HTR-8/SVneo (cell line): ENCODE data around the gene FGD2.

Experiments
- DNase-seq: peaks from one replicate; pipeline ENCODE4 v3.0.0; 2011; ENCODE audit warnings: low spot score, mixed read lengths; ENCODE audit not compliant: insufficient read length
- FAIRE-seq: peaks from 2 replicates; lab custom pipeline; 2011; peaks lifted over from hg19 to GRCh38; lab: Jason Lieb, UNC

FGD2 gene

DNA sequence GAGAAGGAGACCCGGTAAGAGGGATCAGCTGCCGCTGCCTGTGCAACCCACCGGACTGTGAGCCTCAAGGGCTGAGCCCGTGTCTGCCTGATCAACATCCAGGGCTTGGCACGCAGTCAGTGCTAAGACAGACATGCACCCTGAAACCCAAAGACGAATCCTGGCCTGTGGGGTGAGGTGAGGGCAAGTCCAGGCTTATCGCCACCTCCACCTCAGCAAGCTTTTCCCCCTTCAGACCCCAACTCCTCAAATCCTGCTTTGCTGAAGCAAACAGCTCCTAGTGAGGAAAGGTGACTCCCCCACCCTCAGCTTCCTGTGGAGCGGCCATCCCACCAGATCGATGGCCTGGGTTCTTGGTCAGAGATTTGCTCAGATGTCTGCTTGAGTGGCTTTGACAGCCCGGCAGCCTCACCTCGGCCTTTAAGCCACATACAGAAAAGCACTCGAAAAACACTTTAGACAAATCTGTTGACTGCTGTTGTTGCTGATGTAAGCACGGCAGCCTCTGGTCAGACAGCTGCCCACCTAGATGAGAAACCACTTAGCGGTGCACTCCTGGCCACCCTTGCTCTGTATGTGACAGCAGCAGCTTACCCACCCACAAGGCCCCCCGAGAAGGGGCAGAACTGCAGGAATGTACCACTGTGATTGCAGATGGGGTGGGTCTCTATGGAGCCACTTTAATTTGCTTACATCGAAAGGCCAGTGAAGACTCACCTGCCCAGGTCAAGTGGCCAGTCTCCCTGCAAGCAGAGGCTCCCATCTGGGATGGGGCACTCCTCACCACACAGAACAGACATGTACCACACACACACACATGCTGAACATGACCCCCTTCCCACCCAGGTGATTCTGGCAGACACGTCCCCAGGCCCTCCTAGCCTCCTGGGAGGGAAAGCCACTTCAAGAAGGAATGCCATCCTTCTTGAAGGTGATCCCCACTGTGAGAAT is 34.3 kb upstream of the FGD2 start:
- FAIRE-seq, result peak; percentile 55
- DNase-seq, result no peak

DNA sequence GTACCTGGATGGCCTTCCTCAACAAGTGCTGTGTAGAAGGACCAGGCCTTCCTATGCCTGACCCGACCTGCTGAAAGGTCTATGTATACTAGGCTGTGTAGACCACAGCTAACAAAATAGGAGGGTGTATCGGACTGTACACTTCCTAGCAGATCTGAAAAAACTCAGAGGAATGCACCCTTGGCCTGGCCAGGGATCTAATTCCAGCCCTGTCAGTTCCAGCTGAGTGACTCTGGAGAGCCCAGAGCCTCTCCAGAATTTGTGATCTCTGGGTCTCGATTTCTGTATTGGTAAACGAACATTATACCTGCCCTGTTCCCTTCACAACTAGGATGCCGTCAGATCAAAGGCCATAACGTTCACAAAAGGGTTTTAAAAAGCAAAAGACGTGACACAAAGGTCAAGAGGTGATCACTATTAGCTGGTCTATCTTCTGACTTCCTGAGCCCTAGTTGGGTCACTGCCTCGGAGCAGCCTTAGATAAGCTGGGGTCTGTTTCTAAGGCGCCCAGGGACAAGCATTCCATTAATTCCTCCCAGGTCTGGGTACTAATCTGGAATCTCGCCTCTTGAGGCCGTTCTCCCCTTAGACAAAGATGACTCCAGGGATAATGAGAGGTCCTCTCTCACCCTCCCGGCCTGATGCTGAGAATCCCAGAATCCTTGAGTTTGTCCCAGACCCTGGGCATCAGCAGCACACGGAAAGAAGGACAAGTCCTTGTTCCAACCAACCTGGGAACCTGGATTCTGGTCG is 33.4 kb upstream of the FGD2 start:
- no peak for FAIRE-seq
- DNase-seq, result no peak

DNA sequence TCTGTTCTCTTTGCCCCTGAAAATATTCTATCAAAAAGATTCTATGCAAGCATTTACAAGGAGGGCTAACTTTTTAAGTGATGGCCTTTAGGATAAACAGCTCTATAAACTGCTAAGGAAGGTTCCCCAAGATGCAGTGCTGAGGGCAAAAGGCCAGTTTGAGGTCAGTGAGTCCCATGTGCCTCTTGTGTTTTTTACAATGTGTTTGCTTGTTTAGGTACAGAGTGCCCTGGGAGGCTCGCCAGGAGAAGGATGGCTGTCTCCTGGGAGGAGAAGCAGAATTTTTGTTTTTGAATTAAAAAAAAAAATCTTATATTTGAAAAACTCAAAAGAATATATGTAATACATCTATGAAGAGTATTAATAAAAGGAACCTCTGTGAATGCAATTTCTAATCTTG is 32.3 kb upstream of the FGD2 start:
- FAIRE-seq, result no peak

DNA sequence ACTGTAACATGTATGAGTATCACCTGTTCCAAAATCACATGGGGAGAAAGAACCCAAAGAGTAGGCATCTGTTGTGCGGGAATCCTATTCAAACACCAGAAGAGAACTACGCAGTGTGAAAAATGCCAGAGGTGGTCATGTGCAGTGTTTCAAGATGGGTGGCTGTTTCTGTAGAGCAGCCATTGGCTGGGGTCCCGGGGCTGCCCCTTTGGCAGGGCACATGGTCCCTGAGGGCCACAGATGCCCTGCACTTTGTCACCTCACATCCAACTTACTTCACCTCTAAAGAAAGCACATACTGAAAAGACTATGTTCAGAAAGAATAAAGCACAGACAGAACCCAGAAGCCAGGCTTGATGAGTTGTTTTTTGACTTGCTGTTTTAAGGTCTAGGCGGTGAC is 31.8 kb upstream of the FGD2 start:
- no peak for DNase-seq
- FAIRE-seq, result no peak

More for the DNA sequence above, 32.3 kb upstream of the FGD2 start:
- DNase-seq, result no peak

DNA sequence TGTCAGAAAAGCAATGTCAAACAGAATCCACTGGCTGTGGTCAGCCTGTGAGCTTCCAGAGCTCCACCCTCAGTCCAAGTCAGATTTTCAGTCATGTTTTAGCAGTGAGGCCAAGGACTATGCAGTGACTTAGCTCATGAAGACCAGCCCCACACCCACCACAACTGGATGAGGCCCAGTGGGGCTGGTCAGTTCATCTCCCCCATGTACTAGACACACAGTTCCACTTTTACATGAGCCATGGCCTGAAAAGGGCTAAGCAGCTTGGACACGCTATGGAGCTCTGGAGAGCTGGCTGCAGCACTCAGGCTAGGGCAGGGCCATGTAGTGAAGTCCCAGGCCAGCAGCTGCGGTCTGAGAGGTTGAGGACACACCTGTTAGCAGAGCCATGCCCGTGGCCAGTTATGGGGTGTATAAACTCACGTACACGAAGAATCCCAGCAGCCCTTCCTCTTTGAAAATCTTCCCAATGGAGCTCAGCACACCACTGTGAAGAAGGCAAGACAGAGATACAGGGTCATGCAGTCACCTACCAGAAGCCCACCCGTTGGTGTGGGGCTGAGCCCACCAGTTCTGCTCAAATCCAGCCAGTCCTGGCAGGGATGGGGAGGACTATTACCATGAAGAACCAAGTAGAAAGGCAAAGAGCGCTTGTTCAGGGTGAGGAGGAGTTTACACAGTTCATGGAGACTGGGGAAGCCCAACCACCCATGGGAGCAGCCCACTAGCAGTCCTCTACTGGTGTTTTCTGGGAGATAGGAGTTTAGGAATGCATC is 30.0 kb upstream of the FGD2 start:
- FAIRE-seq, result no peak
- DNase-seq, result no peak

DNA sequence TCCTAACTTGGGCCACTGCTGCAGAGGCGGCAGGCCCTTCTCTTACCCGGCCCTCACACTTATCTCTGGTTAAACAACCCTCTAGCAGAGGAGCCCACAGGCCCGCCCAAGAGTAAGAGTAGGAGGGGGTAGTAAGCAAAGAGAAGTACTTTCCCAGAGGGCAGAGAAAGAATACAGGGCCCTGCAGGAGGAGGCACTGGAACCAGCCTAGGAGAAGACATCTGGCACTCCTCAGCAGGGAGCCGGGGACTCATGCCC is 29.5 kb upstream of the FGD2 start:
- DNase-seq (no peak), FAIRE-seq (no peak)

DNA sequence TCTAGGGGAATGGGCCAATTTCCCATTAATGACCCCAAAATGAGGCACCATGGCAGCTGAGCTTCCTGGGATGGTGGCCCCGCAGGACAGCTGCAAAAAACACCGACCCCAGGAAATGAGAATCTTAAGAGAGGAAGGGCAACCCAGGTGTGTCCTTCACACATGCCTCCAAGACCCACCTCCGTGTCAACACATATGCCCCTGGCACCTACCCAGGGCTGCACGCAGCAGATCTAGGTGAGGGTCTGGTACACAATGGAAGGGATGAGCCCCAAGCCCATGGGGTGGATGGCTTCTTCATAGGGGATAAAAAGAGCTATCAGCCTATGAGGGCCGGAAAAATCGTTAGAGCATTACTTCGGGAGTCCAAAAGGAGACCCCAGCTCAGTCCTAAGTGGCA is 28.9 kb upstream of the FGD2 start:
- FAIRE-seq, result no peak

DNA sequence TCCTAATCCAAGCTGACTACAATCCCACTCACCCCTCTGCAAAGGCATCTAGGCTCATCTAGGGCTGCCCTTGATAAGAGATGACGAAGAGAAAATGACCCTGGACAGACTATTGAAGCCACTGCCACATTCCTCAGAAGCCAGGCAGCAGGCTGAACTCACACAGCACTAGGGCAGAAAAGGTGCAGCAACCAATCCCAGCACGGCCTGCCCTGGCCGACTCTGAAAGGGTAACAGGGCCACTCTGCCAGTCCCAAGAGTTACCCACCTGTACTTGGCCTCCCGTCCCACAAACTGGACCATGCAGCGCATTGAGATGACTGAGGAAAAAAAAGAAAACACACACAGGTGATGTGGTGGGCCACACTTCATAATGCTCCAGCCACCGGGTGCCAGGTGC is 28.5 kb upstream of the FGD2 start:
- FAIRE-seq, result no peak
- no peak for DNase-seq

More for the DNA sequence above, 28.9 kb upstream of the FGD2 start:
- DNase-seq, result no peak

DNA sequence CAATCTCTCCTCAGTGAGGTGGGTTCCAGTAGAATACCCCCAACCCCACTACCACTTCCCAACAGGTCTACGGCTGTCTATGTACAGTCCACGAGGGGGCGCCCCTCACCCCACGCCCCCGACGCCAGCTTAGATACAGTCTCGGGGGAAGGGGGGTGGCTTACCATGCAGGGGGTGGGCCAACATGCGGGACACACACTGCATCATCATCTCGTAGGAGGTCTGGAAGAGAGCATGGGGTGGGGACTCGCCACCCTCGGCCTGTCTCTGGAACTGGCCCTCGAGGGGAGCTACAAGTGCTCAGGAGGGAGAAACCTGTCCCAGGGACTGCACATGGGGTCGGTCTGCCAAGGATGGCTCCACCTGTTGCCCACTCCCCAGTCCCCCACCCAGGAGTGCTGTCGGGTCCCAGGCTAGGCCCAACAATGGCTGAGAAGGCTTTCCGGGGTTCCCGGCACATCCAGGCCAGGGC is 27.9 kb upstream of the FGD2 start:
- DNase-seq (no peak), FAIRE-seq (peak; percentile 4)

DNA sequence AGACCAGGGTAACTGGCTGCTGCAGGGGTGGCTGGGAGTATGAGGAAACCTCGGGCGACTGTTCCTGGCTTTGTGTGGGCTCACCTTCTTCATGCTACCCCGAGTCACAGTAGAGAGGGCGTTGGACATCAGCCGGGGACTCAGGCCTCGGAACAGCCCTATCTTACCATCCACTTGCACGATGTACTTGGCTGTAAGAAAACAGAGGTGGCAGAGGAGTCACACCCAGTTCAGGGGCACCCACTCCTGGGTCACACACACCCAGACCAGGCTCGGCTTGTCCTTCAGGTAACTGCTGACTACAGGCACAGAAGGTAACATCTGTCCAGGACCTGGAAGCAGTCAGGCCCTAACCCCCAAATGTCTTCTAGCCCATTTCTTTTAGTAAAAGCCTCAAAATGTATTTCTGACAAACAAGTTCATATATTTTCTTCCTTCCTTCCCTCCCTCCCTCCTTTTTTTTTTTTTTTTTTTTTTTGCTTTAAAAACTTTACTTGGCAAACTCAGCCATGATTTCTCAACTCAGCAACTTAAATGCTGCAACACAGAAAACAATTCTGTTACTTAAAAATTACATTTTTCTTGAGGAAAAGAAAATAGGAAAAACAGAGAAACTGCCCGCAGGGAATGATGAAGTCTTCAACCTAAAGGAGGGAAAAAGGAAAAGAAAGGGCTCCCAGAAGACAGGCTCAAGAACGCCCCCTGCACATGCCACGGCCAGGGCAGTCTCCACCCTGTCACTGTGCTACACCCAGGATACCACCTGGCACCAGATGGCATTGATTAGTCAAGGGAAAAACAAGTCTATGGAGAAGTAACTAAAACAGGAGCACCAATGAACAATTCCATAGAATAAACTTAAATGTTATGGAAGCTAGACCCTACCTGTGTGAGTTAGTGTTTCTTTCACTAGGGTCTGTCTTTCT is 26.8 kb upstream of the FGD2 start:
- no peak for FAIRE-seq
- no peak for DNase-seq

DNA sequence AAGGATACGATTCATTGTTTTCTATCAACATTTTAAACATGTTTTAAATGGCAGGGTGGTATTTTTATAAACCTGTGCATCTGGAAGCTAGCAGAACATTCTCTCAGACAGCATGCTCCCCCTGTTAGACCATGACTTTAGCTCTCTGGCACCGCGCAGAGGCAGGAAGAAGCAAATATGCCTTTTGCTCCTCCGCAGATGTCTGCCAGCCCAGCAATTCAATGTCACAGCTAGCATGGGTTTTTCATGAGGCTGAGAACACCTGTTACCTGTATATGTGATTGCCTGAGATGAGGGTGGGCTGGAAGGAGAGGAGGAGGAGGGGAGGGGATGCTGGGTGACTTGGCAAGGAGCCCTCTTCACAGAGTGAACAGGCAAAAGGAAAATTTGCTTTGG is 26.1 kb upstream of the FGD2 start:
- no peak for DNase-seq

DNA sequence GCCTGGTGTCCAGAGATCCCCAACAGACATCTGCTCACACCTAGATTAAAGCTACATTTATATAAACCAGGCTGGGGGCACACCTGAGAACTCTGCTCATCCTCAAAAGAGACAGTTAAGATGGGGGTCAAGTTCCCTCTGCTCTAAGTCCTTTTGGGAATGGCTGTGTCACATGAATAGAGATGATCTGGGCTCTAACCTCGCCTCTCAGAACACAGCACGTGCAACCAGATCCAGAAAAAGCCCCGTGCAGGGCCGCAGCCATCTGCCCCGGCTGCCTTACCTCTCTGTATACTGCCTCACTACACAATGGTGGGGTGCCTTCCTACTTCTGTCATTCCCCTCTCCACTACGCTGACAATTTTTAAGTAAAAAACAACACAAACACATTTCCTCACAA is 25.3 kb upstream of the FGD2 start:
- DNase-seq, result no peak

More for the DNA sequence above, 26.1 kb upstream of the FGD2 start:
- no peak for FAIRE-seq

DNA sequence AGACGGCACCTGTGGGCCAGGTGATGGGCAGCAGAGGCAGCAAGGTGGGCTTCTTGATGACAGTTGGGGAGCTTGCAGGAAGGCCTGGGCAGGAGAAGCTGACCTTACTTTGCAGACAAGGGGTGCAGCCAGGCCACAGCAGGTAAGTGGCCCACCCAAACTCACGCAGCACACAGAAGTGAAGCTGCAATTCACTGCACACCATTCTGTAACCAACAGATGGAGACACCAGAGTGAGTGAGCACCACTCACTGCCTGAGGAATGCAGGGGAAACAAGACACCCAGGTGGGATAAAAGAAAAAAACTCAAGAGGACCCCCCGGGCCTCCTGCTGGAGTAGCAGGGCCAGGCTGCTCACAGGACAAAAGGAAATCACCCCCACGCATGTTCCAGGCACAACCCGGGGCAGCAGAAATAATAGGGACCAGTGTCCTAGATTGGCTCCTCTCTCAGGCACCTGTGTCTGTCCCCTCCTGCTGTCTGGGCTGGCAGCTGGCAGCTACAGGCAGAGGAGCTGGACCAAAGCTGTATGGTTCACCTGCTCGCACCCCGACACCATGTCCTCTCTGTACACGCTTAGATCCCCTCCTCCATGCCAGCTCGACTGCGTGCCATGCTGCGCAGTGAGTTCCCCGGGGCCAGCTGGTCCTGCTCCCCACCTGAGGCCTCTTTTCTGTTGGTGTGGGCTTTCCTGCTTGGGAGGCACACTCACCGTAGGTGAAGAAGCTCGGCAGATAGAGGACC is 24.4 kb upstream of the FGD2 start:
- DNase-seq (no peak), FAIRE-seq (no peak)

More for the DNA sequence above, 25.3 kb upstream of the FGD2 start:
- no peak for FAIRE-seq

DNA sequence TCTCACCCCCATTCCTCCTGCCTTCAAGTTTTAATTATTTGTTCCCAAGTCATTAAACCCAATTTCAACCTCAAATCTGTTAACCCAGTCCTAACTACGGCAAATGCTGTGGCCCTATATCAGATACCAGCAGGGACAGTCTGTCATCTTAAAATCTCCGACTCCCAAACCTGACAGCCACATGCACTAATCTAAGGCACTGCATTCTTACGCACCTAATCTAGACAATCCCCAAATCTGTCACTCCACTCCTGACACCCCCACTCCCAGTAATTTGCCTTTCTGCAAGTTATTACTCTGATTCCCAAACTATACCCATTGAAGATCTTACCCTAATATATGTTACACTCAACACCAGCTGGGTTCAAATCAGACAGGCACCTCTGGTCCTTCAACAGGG is 21.9 kb upstream of the FGD2 start:
- no peak for FAIRE-seq
- no peak for DNase-seq

DNA sequence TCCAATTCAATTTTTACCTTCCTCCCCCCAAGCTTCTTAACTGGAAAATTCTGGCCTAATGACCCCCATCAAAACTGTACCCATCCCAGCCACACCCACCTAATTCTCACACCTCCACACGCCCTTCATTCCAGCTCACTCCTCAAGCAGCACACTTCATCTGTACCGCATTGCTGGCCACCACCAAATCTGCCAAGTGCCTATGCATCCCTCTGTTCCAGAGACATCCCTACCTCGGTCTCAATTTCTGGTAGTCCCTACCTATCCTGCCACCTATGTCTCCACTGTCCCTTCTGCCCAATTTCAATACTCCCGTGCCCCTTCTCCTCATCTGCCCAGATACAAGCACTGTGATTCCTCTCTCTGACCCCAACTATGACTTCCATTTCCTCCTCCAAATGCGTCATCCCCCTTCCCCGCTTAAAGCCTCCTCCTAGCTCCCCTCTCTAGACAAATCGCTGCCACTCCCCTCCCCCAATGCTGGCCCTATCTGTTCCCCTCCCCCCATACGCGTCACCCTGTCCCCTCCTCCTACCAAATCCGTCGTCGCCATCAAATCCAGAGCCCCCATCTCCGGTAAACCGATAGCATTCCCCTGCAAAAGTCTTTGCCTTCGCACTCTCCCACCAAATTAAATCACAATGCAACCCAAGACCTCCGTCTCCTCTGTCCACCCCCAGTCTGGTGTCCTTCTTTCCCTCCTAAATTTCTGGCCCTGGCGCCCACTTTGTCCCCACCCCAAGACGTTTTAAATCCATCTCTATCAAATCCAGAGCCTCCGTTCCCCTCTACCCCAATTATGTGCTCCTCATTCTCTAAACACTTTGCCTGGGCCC is 20.7 kb upstream of the FGD2 start:
- DNase-seq, result peak; percentile 71

DNA sequence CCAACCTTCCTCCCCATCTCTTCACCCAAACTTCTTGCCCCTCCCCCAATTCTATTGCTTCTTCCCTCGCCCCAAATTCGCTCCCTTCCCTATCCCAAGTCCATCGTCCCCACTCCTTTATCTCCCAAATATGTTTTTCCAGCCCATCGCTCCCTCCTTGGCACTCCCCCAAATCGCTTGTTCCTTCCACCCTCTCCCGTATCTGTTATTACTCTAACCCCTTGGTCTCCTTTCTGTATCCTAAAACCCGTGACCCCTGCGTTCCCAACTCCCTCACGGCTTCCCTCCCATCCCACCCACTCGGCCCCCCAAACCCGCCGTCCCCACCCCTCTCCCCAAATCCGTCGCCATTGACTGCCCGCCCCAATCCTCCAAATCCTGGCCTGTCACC is 20.0 kb upstream of the FGD2 start:
- DNase-seq (no peak), FAIRE-seq (no peak)

More for the DNA sequence above, 20.7 kb upstream of the FGD2 start:
- peak; percentile 31 for FAIRE-seq

DNA sequence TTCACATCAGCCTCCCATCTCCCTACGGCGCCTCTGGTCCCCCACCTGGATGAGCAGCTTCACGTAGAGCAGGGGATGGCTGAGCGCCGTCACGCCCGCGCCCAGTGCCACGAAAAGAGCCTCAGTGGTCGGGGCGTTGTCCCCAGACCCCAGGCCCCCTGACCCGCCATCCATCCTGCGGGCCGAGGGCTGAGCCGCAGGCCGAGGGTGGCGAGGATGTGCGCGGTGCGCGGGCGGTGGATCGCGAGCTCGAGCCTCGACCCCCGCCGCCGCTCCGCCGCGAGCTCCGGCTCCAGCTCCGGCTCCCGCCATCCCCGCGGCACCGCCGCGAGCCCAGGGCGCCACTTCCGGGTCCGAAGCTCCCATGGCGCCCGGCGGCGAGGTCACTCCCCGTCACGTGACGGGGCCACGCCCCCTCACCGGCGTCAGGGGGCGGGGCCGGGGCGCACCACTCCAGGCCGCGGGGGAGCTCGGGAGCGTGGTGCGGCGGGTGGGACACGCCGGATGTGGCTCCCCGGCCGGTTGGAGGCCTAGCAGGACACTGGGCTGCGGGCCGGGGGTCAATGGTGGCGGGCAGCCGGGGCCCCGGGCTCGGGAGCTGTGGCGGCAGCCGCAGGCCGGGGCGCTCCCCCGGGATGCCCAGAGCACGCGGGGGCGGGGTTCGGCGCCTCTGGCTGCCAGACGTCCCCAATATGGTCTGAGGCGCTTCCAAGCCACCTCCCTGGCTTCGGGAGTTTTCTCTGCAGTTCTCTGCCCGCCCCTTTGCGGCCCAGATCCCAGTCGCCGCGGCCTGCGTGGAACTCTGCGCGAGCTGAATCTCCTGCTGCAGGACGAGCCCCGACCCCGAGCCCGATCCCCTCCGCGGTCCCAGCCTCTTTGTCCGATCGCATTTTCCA is 19.4 kb upstream of the FGD2 start, which contains the start of gene MTCH1:
TSS of gene MTCH1 (minus strand) at position 389 of the 896 bp plus-strand sequence. CDS start at position 366, 23 bp downstream.
- DNase-seq, result peak; percentile 83
- FAIRE-seq, result peak; percentile 96
